SIG-M5 treated with dmso at 0.1 percent for 504 hours (cell line): ENCODE results near the gene GNG12.

ENCODE experiments used
- DNase-seq: peaks from one replicate; lab custom pipeline; 2025; ENCODE audit not compliant: unreplicated experiment; lab: John Stamatoyannopoulos, UW

Gene GNG12

DNA sequence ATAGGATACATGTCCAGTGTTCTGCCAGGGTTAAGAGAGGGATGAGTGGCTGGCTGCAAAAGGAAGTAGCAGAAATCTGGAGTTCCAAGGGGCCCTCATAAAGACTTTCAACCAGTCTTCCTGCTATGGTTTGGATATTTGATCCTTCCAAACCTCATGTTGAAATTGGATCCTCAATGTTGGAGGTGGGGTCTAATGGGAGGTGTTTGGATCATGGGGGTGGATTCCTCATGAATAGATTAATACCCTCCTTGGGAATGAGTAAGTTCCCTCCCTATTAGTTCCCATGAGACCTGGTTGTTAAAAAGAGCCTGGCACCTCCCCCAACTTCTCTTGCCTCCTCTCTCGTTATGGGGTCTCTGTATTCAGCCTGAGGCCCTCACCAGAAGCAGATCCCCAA, 10.1 kb upstream of the GNG12 start:
- no peak for DNase-seq

DNA sequence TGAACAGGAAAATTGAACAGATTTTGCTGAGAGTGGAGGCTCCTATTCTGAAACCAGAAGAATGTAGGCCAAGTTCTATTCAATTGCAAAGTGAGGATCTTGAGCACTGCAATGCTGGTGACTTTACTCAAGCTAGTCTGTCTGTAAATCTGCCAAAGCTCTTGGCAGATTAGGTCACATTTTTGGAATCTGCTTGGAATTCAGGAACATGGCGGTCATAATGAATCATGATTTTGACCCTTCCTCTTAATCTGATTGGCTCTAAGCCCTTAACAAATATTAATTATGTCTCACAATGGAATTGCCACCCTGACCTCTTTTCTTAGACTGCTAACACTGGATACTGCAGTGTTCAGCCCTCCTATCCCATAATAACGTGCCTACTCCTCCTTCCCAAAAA, 7.2 kb upstream of the GNG12 start:
- DNase-seq = no peak

DNA sequence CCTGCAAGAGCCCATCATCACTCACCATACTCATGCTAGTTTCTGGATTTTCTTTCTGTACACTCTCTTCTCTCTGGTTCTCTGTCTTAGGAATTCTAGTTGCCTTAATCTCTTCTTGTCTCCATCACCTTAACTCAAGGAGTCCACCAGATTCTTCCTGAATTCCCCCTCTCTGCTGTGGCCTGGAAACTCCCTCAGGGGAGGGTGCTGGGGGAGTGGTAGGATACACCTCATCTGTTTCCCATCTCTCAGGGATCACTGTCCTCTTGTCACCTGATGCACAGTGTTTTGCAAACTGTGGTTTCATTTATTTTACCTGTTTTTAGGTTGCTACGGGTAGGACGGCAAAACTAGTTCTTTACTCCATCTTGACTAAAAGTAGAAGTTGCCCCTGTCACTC, 6.6 kb upstream of the GNG12 start:
- DNase-seq = no peak

DNA sequence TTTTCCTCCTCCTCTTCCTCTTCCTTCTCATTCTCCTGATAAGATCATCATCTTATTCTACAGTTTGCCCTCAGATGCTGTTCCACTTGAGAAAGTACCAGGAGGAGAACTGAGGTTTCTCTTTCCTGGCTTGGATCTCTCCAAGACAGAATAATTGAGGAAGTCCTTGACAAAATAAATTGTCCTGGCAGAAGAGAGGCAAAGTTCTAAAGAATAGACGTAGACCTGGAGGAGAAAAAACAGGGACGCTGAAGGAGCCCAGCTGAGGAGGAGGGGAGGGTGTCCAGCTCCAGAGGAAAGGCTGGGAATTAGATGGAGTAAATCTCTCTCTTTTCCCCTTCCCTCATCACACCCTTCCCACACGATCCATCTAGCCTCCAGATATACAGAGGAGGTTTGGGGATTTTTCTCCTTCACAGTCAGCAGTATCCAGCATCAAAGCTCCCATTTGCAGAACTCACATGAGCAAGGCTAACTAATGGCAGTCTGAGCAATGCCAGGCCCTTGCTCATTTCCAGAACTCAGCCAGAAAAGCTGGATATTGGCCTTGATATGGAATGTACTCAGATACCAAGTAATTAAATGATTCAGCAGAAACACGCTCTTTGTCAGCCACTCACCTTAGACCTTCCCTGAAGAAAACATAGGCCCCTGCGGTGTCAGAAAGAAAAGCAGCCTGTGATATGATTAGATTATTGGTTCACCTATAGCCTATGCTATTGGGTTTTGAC, 5.1 kb upstream of the GNG12 start:
- no peak for DNase-seq

DNA sequence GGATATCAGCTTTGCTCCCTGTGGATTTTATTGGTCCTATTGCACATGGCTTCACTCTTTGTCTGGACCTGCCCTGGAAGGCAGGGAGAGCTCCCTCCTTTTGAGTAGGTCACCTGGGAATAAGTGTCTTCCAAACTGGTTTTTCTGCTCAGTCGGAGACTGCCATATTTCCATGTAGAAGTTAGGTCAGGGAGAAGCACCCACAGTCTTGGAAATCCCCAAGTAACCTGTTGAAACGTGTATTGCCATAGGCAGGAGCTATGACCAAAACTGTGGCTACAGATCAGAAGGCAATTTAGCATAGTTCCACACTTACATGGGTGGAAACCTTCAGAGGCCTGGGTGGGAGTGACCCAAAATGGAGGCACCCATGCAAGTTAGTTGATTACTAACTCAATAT, 3.5 kb upstream of the GNG12 start:
- no peak for DNase-seq

DNA sequence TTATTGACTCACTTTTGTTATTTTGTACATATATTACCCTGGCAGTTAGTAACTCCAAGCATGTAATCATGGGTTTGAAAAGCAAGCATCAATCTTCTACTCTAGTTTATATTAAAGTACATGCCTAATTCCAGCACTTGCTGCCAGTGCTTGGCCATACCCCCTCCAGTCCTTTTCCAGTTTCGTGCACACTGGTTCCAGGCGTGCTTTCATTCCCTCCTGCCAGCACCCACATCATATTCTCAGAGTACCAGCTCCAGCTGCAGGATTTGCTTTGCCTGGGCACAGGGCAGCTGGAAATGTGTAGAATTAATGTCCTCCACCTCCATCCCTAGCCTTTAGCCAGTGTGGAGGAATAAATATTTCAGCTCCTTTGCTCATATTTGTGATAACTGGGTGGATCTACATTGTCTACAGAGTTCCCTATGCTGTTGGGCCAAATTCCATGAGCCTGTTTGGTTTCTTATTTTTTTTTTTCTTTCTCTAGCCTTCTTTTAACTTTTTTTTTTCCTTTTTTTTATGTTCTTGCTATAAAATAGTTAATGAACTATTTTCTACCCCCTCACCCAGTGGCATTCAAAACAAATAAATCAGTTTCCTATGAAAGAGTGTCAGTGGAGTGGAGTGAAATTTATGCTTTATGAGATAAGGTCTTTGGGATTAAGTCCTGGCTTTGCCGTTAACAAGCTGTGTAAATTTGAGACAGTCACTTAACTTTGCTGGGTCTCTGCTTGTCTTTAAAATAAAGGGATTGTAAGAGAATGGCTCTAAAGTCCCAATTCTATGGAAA, 2.6 kb upstream of the GNG12 start:
- no peak for DNase-seq

DNA sequence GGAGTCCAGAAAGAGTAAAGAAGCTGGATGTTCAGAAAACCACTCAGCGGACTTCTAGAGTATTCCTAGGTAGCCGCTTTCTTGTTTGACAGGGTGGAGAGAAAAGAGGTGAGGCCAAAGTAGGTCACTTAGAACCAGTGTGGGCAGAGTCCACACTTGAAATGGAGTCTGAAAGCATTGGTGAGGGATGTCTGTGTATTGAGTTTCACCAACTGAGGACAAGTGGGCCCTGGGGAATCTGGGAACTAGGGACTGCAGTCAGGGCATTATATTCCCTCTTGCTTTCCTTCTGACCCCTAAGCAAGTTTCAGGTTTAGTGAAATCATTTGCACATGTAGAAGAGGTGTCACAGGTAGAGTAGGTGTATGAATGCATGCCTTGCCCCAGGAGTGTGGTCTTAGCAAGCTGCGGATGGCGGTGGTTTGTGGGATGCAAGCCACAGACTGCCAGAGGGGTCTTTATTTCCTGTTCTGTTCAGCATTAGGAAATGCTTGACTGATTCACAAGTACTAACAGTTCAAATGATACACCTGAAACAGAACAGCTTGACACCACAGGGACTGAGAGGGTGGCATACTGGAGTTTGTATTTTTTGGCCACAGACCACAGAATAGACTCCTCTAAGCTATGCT, 1.1 kb upstream of the GNG12 start:
- no peak for DNase-seq

DNA sequence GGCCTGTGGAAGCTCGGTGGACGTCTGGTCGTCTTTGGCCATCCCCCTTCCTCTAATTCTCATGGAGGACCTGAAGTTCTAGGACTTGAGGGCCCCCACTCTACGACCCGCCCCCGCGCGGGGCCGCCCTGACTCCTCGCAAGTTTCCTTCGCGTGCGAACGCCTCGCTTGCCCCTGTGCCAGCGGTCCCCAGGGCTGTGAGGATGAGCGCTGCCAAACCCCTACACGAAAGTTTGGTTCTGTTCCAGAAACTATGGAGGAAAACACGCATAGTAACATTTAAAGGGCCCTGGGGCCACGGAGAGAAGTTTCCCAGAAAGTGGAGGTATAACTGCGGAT, 304 bp upstream of the GNG12 start:
- DNase-seq = no peak

DNA sequence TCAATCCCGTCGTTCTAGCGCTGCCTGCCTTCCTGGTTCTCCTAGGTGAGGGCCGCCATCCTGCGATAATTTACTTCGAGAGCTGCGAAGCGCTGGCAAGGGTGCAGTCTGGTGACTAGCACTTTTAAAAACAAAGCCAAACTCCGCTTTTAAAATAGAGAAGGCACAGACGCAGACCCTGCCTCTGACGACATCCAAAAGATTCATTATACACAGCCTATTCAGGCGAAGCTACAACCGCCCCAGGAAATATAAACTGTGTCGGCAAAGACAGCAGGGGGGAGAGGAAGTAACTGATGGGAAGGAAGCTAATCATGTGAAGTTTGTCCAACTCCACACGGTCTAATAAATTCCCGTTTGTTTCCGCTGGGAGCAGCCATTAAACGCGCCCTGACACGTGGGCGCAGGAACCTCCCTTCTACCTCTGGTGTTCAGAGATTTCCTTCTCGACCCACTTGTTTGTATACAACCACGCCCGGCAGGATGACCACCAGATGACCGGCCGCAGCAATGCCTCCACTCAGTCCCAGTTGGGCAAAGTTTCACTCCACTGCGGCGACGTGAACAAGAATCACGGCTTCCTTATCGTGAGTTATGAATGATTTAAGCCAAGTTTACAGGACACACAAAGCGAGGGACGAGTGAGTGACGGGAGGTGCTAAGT, 1.3 kb downstream of the GNG12 start:
- peak; percentile 20 for DNase-seq

DNA sequence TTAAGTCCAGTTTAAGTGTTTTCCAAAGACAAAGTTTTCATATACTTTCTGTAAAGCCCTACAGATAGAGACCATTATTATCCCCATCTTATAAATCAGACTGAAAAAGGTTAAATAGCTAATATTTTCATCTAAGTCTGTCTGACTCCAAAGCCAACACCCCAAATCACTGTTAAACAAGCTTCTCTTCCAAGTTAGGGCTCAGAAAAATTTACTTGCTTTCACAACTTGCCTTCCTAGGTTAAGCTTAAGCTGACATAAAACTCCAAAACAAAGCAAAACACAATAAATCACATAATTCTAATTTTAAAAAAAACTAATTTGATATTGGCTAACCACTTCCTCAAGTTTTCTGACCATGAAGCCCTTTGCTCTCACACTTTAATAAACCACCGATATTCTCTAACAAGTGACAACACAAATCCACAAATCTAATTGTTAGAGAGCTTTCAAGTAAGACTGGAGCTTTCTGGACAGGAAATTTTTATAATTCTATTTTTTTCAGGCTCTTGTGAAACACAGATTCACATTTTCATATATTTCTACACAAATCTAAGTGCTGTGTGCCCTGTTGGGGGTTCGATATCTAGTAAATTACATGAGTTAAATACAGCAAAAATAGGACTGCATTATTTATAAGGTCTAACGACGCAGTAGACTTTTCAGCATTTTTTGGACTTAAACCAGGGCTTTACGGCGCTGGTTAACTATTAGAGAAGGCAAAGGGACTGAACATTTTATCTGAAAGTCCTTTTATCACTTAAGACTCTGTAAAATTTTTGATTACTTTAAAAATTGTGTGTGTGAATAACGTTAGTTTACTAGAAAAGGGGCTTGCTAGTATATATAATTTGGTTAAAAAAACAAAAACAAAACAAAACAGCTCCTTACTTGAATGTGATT, 2.1 kb downstream of the GNG12 start:
- DNase-seq = no peak

DNA sequence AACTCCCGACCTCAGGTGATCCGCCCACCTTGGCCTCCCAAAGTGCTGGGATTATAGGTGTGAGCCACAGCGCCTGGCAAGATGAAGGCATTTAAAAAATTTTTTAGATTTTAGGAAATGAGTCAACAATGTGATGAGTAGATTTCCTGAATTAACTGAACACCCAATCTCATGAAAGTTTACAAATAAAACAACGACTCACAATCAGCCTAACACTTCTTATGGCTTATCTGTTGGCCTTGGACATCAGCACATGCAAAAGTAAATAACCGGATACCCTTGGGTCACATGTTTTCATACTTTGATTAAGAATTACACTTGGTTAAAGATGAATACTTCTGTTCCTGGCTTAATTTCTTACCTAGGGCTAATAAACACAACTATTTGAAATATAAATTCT, 3.0 kb downstream of the GNG12 start:
- DNase-seq = no peak

DNA sequence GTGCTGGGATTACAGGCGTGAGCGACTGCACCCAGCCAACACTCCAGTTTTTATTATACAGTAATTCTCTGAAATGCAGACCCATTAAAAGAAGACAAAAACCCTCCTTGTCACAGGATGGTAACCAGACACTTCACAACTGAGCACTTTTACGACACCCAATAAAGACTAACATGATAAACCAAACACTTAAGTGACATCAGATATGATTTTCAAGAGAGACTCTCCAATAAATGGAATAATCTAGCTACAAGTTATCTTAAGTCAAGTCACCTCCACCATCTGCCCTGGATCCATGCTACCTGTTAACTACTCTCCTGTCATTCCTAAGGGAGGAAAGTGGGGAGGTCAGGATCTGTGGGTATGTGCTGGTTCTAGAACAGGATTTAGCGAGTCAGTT, 5.6 kb downstream of the GNG12 start:
- no peak for DNase-seq

DNA sequence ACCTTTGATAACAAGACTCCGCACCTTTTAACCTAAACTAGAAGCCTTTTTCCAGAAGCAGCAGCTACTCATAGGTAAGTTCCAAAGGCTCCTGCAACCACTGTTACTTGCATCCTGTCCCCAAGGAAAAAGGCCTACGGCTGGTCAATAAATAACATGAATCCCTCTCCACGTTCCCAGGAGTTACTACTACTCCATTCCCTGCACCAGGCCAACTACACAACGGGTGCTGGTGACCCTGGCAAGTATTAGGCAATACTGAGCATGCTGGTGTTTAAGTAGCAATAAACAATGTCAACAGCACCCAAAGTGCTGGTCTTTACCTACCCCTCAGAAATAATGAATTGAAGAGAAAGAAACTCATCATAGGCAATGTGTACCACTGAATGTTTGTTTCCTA, 7.7 kb downstream of the GNG12 start:
- DNase-seq = no peak

DNA sequence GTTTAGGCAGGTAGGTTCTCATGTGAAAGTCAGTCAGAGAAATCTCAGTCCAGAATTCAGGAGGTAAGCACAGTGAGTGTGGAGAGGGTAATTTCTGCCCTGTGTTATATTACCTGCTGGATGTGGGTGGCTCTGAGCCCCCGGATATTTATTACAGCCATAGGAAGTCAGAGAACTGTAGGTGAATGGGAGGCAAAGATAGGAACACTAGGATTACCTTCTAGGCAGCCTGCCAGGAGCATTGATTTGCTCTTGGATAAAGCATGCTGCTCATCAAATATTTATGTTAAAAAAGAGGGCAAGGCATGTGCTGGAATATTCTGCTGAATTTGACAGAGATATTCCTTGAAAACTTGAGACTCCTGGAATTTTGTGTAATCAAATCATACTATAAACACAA, 8.5 kb downstream of the GNG12 start:
- DNase-seq = no peak

DNA sequence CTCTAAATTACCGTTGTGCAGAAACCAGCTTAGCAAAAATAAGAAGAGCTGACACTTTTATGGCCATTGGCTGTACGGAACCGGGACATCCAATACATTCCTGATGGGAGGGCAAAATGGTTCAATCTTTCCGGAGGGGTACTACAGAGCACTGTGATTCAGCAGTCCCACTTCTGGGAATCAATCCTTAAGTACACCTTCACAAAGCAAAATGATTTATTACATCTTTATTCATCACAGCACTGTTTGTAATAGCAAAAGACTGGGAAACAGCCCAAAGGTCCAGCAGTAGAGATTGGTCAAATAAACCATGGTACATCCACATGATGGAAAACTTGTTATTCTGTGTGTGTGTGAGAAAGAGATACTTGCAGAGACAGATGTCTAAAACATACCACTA, 9.7 kb downstream of the GNG12 start:
- no peak for DNase-seq

DNA sequence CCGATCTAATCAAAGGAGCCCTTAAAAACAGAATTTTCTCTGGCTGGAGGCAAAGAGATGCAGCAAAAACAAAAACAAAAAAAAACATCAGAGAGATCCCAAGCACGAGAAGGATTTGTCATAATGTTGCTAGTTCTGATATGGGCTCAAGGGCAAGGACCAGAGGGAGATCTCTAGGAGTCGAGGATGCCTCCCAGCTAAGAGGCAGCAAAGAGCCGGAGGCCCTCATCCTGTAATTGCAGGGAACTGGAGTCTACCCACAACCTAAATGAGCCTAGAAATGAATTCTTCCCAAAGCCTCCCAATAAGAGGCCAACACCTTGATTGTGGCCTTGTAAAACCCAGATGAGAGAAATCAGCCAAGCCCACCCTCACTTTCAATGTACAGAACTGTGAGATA, 12.0 kb downstream of the GNG12 start:
- DNase-seq = no peak

DNA sequence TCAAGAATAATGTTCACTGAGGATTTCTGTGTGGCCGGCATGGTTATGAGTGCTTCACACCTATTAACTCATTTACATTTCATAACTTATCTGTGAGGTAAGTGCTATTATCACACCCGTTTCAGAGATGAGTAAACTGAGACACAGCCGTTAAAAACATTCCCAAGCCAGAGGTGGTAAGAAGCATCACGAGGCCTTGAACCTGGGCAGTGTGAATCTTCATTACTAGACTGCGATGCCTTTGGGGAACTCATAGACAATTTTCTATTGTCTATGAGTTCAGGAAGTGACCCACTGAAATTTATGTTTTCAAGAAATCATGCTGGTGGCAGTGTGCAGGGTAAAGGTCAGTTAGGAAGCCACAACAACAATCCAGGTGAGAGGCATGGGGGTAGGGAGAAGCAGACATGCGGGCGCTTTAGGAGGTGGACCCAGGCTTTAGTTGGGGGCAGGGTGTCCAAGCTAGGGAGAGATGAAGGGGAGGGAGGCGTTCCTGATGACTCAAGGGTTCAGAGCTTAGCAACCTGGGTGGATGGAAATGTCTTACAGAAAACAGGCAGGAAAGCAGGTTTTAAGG, 14.5 kb downstream of the GNG12 start:
- no peak for DNase-seq

DNA sequence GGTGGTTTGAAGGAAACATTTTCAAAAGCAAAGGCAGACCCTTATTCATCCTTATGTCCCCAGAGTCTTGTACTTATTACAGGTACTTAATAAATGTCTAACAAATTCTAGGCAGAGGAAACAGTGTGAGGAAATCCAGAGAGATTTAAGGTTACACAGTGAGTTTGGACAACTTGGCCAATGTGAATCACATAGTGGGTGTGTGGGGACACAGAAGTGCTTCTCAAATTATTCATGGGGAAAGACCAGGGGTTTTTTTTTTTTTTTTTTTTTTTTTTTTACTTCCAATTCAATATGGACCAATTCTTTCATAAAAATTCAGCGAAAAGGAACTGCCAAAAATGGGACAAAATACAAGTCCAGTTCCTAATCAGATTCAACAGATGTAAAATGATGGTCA, 15.1 kb downstream of the GNG12 start:
- no peak for DNase-seq

DNA sequence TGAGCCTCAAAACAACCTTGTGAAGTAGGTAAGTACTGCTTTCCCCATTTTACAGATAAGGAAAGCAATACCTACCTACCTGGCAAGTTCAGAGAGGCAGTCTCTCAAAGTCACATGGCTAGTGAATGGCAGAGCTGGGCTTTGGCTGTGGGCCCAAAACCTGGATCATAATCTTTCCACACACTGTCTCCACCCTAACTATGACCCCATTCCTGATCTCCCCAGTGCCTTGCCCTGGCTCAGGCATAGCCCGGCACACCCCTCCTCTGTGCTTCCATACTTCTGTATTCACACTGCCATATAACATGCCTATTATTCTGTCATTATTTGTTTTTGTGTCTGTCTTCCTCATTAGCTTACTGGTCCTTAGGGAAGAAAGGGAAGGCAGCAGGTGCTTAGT, 15.9 kb downstream of the GNG12 start:
- no peak for DNase-seq

DNA sequence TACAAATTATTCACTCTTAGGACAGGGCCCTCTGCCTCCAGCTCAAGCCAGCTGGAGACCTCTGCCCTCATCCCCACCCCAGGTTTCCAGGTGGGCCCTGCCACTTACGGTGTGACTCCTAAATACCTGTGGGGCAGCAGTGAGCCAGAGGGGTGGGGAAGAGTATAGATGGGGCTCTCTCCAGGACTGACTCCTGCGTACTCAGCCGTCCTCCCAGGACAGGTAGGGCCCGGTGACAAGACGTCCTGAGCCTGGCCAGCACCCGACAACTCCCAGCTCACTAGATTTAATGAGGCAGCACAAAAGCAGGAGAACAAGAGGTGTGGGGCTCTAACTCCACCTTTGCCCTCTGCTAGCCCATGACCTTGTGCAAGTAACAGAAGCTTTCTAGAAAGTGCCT, 16.8 kb downstream of the GNG12 start:
- DNase-seq = no peak

DNA sequence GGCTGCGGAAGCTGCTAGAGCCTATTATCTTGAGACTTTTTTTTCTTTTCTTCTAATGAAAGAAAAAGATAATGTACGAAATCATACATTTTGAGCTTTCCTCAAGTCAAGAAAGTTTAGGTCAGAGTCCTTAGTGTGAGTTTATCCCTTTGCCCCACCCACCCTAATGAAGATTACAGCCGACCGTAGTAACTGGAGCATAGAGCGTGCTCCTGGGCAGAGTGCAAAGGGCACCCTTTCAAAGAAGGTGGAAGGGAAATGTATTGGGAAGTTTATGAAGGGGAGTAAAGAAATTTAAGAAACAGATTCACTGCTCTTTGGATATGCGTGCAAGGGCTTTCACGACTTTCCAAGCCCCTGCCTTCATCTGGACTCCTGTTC, 17.2 kb downstream of the GNG12 start:
- DNase-seq = no peak
